ENCODE data around the gene TCAF2. TPM values are rescaled to one million over a fixed set of nuclear protein-coding genes. Genes with fewer than 3 reads are reported as not detected.
A peak's percentile ranks its signal among the peaks of the same experiment; 100 is the strongest.
"Not testable (repeated sequence)": the region's sequence is repeated elsewhere in the genome, so short reads cannot be mapped to it uniquely, and the experiment has no call there.

Gene TCAF2
- total RNA-seq (2014; rRNA removed; shearing (Covaris generic)) = 0.65 and 0.71 TPM in 2 replicates

DNA sequence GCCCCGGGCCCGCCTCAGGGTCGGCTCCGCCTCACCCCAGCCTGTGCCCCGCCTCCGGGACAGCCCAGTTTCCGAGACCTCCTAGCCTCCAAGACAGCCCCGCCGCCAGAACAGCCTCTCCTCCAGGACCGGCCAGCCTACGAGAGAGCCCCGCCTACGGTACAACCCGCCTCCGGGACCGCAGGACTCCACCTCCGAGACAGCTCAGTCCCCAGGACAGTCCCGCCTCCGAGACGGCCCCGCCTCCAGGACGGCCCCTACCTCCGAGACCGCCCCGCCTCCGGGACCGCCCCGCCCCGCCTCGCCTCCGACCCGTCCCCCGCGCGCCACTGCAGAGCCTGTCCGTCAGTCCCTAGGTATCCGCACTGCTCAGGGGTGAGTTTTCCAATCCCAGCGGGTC, at the start of gene TCAF2:
TCAF2 (plus strand) TSS at position 329 of the 400 bp plus-strand sequence.
- not testable (repeated sequence) for DNase-seq (ENCODE audit: low spot score)

DNA sequence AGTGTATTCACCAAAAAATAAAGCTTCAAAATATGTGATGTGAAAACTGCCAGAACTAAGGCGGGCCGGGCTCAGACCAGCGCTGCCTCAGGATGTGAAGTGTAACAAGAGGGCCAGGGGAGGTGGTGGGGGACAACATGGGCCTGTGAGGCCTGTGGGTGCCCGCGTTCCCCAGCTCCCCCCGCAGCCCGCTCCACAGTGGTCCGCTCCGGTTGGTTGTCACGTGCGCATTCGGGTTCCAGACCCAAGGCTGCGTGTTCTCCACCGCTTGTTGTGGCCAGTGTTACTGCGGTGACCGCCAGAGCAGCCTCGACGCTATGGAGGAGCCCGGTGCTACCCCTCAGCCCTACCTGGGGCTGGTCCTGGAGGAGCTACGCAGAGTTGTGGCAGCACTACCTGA, 49.3 kb upstream of the TCAF2 start, which contains the start of gene CTAGE15:
CTAGE15 (plus strand) TSS at position 301 of the 400 bp plus-strand sequence; CDS start at position 318, 17 bp downstream.
- not testable (repeated sequence) for DNase-seq (ENCODE audit: low spot score)

DNA sequence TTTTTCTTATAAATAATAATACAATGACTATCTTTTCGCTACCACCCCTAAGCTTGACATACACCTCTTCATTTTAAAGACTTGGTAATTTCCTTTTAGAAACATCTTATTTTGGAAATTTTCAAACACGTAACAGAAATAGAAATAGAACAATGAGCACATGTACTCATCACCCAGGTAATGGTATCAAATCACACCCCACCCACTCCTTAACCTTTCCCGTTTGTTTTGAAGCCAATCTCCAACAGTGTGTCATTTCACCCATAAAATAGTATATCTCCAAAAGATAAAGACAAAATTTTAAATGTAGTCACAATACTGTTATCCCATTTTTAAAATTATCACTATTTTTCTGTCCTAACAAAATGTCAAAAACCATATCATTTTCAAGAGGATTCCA, 32.6 kb upstream of the TCAF2 start:
- DNase-seq (ENCODE audit: low spot score) = not testable (repeated sequence)

DNA sequence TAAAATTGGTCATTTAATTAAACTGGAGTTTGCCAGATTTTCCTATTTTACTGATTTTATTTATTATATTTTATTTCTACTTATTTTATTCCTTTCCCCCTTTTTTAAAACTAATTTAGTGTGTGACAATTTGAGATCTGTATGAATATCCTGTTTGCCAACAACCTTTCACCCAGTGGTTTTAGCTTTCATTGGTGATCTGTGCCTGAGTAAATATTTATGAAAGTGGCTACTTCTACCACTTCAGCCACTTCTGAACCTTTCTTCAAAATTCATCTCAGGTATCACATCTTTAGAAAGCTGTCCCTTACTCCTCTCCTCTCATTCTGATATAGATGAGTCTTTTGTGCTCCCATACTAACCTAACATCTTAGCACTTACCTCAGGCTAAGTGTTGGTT, 30.9 kb upstream of the TCAF2 start:
- not testable (repeated sequence) for DNase-seq (ENCODE audit: low spot score)

DNA sequence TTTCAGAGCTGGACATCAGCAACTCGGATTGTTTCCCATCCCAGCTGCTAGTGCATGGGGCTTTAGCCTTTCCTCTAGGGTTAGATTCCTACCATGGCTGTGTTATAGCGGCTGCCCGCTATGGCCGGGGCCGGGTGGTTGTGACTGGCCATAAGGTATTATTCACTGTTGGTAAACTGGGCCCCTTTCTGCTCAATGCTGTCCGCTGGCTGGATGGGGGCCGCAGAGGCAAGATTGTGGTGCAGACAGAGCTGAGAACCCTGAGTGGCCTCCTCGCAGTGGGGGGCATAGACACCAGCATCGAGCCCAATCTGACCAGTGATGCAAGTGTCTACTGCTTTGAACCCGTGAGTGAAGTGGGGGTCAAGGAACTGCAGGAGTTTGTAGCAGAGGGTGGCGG, 22.7 kb upstream of the TCAF2 start:
- DNase-seq (ENCODE audit: low spot score) = not testable (repeated sequence)

DNA sequence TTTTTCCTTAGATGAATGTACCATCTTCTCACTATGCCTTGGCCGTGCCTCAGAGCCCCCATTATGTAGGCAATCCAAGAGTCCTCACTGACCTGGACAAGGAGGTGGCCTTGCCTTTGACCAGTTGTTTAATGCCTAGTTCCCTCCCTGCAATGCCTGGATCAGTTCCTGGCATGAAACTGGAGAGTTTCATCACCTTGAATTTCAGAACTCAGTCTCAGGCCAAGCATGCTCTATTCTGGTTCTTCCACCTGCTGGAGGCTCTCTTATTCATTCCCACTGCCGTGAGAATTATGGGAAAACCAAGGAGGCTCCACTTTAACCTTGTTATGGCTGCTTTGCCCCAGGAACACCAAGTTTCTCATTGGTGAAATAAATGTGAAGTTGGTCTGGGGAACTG, 17.2 kb upstream of the TCAF2 start:
- not testable (repeated sequence) for DNase-seq (ENCODE audit: low spot score)

DNA sequence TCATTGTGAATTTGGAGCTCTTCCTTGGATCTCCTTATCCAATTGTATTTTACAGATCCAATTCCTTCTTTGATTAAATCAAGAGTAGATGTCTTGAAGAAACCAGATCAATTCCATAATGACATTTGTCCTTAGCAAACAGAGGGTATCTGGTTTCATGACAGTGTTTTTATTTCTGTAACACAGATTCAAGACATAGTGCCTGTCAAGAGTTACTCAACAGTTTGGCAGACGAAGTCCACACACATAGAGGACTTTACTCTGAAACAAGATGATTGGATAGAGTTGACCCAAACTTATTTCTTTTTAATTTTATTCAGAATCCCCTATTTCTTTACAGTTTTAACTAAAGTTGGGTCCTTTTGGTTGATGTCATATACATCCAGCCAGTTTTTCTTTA, 14.7 kb upstream of the TCAF2 start:
- DNase-seq (ENCODE audit: low spot score) = not testable (repeated sequence)

DNA sequence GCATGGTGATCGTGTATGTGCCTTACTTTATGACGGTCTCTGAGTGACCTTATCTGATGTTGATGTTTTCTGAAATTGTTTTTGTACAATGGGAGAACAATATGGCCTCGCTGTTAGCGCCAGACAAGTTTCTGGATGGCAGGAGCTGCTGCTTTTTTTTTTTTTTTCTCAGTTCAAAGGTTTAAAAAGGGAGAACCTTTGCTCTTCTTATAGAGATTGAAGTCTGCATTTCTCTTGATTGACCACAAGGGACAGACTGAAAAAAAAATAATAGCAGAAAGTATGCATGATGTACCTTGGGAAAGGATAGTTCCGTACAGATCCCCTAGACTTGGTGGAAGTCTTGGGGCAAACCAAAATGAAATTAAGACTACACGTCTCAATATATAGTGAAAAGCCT, 5.2 kb upstream of the TCAF2 start:
- DNase-seq (ENCODE audit: low spot score) = peak; percentile 9

DNA sequence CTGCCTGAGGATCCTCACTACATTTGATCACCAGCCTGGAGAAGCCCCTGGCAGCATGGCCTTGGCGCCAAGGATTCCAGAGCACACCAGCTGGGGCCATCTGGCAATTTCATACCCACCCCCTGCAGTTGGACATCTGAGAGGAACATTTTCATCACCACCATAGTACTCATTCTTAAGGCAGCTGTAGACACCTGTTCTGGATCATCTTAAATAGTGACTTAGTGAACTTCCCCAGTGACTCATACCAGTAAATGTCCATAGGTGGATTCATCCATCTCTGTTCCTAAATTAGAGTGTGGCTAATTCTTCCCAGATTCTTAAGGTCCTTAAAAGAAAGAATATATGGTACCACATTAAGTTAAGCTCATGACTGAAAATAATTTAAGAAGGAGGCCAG, 3.6 kb upstream of the TCAF2 start:
- not testable (repeated sequence) for DNase-seq (ENCODE audit: low spot score)

DNA sequence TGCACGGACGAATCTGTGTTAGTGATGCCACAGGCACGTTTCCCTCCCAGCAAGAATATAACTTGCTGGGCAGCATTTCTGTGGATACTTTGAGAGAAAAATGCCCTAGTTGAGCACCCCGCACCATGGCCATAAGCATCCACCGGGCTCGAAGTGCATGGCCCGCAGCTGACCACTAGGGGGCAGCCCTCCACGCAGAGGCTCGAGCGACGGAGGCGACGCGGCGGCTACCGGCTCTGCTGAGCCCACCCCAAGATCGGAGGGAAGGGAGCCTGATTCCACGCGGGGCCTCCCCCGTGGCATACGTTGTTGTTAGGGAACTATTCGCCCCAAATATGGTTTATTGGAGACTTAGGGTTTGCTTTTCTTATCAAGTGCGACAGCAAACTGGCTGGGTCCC, 716 bp upstream of the TCAF2 start:
- DNase-seq (ENCODE audit: low spot score) = not testable (repeated sequence)

DNA sequence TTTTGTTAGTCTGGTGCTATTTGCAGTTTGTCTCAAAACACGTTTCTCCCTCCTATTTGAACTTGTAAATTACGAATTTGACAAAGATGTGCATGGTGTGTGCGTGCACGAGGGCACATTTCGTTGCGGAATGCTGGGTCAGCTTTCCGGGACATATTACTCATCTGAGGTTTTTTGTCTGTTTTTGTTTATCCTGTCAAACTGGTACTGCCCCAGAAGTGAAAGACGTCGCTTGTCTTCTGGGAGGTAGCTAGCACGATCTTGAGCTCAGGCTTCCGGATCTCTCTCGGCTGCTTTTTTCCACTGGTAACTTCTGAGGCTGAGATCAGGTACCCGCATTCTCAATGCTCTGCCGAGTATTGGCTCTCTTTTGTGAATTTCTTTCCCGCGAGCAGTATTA, 401 bp downstream of the TCAF2 start:
- not testable (repeated sequence) for DNase-seq (ENCODE audit: low spot score)

DNA sequence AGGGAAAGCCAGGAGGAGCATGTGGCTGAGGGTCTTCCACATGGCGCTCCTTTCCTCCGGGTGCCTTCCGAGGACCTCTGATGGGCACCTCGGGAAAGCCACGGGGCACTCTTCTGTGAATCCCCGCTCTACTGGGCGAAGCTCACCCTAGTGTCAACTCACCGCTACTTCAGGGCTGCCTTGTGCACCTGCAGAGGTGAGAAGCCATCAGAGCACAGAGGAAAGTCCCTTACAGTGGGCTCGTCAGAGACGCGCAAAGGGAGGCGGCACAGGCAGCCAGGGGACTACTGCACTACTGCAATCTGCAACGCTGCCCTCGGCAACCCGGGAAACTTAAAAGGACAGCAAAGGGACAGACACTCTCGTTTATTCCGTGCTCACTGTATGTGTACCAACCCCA, 1.4 kb downstream of the TCAF2 start:
- DNase-seq (ENCODE audit: low spot score) = not testable (repeated sequence)

DNA sequence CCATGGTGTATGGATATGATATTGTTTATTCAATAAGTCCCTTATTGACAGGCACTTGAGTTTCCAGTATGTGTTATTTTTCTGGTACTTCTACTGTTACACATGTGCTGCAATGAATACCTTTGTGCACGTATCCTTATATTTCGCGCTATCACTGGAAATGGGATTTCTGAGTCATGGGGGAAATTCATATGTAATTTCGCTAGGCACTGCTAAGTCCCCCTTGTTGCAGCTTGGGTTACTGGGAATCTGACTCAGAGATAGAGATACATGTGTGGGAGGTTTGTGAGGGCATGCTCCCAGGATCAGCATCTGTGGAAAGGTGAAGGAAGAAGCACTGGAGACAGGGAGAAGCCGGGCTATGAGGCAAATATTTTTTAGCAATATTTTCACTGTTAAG, 9.9 kb downstream of the TCAF2 start:
- DNase-seq (ENCODE audit: low spot score) = not testable (repeated sequence)

DNA sequence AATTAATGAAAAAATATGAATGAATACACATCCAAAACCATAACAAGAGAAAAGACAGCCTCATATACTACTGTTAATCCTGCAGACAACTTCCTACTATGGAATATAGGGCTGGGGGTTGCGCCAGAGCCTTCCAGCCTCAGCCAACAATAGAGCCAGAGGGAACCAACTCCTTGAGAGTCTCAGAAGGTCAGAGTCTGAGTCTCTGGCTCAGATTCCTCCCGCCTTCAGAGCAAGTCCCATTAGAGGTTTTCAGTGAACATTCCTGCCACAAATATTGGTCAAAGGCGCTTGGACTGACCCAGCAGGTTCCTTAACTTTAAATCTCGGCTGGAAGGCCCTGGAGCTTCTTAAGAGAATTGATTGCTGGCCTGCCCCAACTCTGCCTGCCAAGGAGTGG, 11.7 kb downstream of the TCAF2 start:
- DNase-seq (ENCODE audit: low spot score) = not testable (repeated sequence)

DNA sequence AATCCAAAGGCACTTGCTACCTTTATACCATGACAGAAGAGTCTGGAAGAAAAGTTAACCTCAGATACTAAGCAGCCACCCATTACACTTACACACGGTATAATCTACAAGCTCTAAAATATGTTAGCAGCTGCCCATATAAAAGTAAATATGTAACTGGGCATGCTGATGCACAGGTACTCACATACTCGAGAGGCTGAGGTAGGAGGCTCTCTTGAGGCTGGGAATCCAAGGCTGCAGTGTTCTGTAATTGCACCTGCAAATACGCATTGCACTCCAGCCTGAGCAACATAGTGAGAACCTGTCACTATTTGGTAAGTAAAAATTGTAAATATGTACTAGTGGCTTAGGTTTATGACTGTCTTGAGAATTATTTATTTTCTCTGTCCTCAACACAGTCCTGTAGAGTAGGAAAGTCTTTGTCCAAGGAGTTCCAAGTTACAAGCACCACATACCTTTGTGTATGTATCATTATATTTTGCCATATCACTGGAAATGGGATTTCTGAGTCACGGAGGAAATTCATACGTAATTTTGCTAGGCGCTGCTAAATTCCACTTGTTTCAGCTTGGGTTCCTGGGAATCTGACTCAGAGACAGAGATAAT, 12.3 kb downstream of the TCAF2 start:
- not testable (repeated sequence) for DNase-seq (ENCODE audit: low spot score)

DNA sequence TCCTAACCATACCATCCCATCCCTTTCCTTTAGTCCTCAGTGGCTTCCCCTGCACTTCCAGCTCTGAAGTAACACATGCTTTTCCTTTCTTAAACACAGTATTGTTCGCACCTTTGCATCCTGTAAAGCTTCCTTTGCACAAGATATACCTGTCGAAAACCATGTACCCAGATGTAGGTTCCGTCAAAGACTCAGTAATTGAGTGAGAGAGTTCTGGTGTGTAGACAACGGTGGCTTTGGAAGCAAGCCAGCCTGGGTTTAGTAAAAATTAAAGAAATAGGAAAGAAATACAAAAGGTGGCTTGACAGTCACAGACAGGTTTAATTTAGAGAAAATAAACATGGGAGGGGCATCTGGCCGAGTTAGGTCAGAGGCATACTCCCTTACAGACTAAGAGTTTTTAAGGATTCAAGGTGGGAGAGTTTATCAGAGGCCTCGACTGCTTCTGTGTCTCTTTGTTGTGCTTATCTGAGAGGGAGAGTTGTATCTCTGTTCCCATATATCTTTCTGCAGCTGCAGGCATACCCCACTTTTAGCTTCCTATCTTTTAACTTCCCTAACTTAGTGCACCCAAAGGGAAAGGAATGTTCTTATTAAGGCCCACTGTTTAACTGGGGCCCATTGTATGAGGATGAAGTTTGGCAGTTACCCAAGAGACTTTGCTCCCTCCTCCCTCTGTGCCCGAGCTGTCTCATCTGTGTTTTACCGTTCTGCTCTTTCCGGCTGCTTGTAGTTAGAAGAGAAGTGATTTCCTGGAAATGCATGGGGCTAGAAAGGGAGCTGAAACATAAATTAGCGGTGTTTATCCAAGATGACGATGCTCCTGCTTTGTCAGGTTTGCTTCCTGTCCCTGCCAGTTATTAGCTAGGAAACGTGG, 14.8 kb downstream of the TCAF2 start:
- DNase-seq (ENCODE audit: low spot score) = not testable (repeated sequence)

DNA sequence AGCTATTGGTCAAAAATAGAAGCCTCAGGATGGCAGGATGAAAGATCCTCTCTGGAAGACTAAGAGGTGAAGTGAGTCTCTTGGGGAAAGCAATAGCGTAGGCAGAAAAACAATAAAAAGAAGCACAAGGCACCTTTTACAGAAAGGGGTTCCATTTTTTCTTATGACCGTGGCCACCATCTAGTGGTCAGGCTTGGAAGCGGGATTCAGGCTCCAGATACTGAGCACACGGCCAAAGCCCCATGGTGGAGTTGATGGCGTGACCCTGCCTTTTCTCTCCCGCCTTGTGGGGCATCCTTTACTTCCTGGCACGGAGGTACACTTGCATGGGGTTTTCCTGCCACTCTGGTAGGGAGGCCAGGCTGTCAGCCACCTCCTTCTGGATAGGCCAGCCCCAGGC, 18.6 kb downstream of the TCAF2 start:
- DNase-seq (ENCODE audit: low spot score) = not testable (repeated sequence)

DNA sequence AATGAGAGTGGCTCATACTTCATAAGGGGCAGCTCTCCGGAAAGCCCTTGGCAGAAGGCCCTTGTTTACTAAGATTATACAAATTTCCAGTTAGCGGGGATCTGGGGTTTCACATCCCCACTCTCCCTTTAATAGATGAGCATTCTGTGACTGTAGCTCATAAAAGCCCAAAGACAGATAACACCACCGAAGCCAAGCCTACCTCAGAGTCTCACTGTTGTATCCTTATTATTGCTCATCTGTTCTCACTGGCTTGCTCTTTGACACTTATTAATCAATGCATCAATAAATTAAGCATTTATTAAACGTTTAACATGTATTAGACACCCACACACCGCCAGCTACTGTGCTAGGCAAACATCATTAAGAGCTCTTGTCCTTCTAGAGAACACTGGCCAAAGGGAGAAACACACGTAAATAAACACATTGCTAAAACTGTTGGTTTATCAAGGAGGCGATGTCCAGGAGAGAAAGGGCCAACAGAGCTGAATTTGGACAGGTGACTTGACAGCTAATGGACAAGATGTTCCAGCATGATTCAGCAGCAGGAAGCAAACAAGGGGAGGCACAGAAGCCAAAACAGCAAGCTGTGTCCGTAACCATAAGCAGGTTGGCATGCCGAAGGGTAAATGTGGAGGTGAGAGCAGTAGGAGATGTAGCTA, 19.9 kb downstream of the TCAF2 start:
- DNase-seq (ENCODE audit: low spot score) = not testable (repeated sequence)

DNA sequence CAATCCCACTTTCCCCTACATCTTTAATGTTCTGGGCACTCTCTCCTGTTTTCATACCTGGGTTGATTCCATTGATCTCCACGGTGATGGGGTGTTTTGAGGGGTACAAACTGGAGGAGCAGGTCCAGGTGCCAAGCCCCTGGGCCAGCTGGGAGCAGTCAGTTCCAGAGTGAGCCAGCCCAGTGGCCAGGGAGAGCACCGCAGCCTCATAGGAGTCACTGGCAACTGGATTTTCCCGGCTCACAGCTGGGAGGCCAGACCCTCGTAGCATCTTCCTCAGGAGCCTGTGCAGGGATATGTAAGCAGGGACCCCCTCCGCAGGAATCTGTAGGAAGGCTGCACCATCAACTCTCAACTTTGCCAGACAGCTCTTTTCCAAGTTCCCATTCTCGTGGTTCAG, 25.8 kb downstream of the TCAF2 start:
- not testable (repeated sequence) for DNase-seq (ENCODE audit: low spot score)

DNA sequence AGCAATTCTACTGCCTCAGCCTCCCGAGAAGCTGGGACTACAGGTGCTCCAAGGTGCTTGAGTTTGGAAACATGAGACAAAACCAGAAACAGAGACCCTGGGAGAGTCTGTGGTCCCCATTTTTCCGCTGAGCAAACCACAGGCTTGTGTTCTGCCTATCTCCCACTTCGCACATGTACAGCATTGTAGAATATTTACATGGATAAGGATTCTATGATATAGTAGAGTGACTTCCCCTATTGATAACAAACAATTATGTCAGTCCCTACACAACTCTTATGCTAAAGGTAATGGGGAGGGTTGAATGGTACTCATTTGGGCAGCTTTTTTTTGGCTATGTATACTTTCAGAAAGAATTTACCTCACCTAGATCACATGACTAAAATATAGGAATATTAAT, 29.1 kb downstream of the TCAF2 start:
- not testable (repeated sequence) for DNase-seq (ENCODE audit: low spot score)

DNA sequence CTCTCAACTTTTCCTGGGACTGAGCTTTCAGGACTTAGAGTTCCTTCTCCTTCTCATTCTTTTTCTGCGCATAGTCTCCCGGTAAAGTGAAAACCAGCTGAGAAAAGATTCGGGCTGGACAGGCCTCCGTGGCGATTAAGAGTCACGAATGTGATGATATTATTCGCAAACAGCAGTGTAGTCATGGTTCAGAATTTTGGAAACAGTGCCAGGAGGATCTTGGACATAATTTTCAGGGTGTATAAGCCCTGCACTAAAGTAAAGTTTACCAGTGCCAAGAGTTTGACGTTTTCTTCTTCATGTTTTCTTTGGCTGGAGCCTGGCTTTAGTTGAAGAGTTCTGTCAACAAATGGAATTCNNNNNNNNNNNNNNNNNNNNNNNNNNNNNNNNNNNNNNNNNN, 29.7 kb downstream of the TCAF2 start:
- not testable (repeated sequence) for DNase-seq (ENCODE audit: low spot score)

Data from HT-29 (cell line).